GM18951 (cell line): Measurements from ENCODE around the gene DCAF12.

Experiments used
- POLR2A ChIP-seq: IDR thresholded peaks from 4 replicates; pipeline ENCODE4 v1.6.1; 2011; ENCODE audit warnings: mild to moderate bottlenecking; ENCODE audit not compliant: insufficient read length, insufficient read depth; ENCODE audit errors: extremely low read depth
- in situ Hi-C: fragments of 300-500 bp; cut with MboI; formaldehyde crosslinking; loops from one replicate; pipeline ENCODE4 v1.12.0; 2022; ENCODE audit warnings: low sequenced_read_pairs, mixed read lengths, inconsistent platforms; ENCODE audit not compliant: unreplicated experiment

The DCAF12 gene

GRCh38 chr9:34102796-34103195 is 23.7 kb downstream of the DCAF12 start:
- in situ Hi-C loops, result no loop called here
- no peak for TF ChIP-seq POLR2A

DNA sequence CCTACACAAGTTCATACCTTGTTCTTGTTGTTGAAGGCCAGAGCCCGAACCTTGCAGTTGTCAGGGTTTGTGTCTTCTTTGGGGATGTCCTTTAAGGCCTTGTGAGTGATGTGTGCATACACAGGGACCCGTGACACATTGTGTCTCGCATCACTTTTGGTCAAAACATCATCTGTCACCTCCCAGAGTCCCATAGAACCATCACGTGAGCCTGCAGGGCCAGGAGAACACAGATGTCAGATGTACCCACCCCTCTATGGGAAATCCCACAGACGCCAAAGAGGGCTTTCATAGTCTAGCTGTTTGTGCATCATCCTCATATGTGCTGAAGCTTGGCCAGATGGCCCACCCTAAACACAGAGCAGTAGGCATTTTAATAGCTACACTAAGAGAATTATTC is 28.2 kb downstream of the DCAF12 start:
- in situ Hi-C loops, result no loop called here
- no peak for TF ChIP-seq POLR2A

DNA sequence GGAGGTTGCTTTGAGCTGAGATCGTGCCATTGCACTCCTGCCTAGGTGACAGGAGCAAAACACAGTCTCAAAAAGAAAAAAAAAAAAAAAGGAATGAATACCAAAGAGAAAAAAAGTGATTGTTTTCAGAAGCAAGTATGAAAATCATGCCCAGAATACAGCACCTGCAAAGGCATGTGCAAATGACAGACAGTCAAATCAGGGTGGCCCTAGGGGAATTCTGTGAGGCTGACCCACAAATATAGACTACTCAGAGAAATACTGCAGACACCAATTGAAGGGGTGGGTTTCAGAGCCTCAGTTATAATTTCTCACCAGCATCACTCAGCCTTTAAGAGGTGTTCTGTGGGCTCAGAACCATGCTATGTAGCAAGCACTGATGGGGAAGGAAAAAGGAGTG is 28.6 kb downstream of the DCAF12 start:
- TF ChIP-seq POLR2A, result no peak
- in situ Hi-C loops, result no loop called here

- TF ChIP-seq POLR2A, result no peak
- in situ Hi-C loops, result no loop called here
These were observed 29.7 kb downstream of the DCAF12 start for GRCh38 chr9:34096751-34097150.

DNA sequence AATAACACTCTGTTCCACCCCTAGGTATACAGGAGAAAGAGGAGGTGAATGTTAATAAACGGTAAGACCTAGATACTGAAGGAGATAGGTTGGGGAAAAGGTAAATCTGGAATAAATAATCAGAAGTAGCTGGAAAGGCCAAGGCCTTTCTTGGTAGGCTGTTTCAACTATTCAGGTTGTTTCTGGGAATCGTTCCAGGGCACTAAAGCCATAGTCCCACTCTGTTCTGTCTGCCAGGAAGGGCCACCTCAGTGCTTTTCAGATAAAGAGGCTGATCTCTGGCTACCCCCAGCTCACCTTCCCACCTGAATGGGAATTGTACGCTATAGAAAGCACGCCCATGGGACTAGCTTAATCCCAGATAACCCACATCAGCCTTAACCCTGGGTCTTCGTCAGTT is 32.9 kb downstream of the DCAF12 start:
- in situ Hi-C loops, result no loop called here
- no peak for TF ChIP-seq POLR2A

- in situ Hi-C loops, result no loop called here
- TF ChIP-seq POLR2A, result no peak
These were observed 37.2 kb downstream of the DCAF12 start for GRCh38 chr9:34089311-34089710.

- no peak for TF ChIP-seq POLR2A
- in situ Hi-C loops, result no loop called here
These were observed 39.1 kb downstream of the DCAF12 start for GRCh38 chr9:34087370-34087769.

GRCh38 chr9:34086864-34087263 is 39.6 kb downstream of the DCAF12 start:
- no peak for TF ChIP-seq POLR2A
- in situ Hi-C loops, result no loop called here

DNA sequence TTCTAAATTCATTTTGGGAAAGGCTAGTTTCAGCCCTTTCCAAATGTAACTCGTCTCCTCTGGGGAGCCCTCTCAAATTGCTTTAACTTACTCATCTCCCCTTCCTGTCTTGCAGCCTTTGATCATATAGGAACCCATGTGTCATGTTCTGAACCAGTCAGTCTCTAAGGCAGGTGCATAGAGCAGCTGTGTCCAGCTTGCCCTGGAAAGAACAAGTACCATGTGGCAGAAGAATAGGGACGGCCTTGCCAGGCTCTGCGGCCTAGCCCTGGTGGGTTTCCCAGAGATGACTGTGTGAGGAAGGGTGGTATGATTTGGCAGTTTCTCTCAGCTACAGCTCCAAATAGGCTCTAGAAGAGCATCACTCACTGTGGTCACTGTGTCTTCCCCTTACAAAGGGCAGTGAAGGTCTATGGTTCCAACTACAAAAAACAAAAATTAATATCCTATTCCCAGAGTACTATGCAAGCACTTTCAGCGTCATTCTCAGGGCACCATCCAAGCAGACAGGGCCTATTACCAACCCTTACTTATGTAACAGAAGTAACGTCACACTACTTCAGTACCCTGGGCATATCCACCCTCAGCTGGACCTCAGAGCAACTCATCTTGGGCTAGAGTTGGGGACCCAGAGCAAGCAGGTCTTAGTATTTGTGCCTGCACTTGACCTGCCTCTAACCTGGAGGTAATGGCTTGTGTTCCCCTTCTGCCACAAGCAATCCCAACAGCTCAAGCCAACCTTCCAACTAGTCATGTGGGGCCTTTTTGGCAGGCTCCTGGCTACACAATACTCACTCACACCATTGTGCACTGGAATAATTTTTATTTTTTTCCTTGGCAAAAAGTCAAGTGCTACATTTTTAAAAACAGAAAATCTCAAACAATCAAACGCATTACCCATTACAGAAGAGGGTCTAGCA is 40.7 kb downstream of the DCAF12 start:
- no peak for TF ChIP-seq POLR2A
- in situ Hi-C loops, result no loop called here

DNA sequence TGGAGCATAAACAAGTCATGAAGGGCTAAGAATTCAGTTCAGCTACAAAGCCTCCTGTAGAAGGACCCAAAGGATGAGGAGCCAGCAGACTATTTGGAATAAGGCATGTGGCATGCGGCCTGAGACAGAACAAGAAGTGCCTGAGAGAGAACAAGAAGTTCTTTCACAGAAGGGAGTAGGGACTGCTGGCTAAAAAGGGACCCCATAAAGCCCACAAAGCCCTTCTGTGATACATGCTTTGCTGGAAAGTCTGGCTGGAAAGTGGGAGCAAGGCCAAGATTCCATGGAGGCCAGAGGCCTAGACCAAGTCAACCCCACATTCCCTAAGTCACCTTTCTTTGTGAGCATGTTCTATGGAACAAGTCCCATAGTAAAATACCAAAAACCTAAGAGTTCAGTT is 41.9 kb downstream of the DCAF12 start:
- in situ Hi-C loops, result no loop called here
- no peak for TF ChIP-seq POLR2A

- no peak for TF ChIP-seq POLR2A
- in situ Hi-C loops, result no loop called here
These were observed 47.3 kb downstream of the DCAF12 start for GRCh38 chr9:34079181-34079580.

- in situ Hi-C loops, result no loop called here
- TF ChIP-seq POLR2A, result no peak
These were observed 53.5 kb downstream of the DCAF12 start for GRCh38 chr9:34072868-34073590.

GRCh38 chr9:34072410-34072809 is 54.1 kb downstream of the DCAF12 start:
- TF ChIP-seq POLR2A, result no peak
- in situ Hi-C loops, result no loop called here

- in situ Hi-C loops, result no loop called here
- TF ChIP-seq POLR2A, result no peak
These were observed 55.7 kb downstream of the DCAF12 start for GRCh38 chr9:34070606-34071324.

DNA sequence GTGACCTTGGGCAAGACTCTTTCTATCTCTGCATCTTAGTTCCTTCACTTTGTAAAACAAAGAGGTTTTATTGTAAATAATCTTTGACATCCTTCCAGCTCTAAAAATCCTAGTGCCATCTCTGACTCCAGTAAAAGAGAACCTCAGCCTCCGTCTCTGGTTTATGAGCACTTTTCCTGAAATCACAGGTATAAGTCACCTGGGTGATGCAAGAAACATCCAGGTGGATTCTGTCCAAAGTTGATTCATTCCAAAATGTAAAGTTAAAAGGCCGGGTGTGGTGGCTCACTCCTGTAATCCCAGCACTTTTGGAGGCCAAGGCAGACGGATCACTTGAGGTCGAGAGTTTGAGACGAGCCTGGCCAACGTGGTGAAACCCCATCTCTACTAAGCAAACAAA is 56.7 kb downstream of the DCAF12 start:
- TF ChIP-seq POLR2A, result no peak
- in situ Hi-C loops, result no loop called here
